A204.1 (cell line): ENCODE data around the gene MVB12B.

Source experiments
- FAIRE-seq: peaks from 2 replicates; lab custom pipeline; 2012; peaks lifted over from hg19 to GRCh38; lab: Jason Lieb, UNC

Gene MVB12B

DNA sequence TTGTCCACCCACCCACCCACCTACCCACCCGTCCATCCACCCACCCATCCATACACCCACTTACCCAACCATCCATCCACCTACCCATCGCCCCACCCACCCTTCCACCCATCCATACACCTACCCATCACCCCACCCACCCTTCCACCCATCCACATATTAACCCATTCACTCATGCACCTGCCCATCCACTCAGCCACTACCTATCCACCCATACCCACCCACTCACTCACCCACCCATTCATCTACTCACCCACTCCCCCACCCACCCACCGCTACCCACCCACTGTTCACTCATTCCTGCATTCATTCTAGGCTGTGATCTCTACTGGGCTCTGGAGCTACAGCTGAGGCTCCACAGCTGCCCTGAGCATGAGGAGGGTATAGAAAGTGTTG is 169.6 kb downstream of the MVB12B start:
- FAIRE-seq: no peak

DNA sequence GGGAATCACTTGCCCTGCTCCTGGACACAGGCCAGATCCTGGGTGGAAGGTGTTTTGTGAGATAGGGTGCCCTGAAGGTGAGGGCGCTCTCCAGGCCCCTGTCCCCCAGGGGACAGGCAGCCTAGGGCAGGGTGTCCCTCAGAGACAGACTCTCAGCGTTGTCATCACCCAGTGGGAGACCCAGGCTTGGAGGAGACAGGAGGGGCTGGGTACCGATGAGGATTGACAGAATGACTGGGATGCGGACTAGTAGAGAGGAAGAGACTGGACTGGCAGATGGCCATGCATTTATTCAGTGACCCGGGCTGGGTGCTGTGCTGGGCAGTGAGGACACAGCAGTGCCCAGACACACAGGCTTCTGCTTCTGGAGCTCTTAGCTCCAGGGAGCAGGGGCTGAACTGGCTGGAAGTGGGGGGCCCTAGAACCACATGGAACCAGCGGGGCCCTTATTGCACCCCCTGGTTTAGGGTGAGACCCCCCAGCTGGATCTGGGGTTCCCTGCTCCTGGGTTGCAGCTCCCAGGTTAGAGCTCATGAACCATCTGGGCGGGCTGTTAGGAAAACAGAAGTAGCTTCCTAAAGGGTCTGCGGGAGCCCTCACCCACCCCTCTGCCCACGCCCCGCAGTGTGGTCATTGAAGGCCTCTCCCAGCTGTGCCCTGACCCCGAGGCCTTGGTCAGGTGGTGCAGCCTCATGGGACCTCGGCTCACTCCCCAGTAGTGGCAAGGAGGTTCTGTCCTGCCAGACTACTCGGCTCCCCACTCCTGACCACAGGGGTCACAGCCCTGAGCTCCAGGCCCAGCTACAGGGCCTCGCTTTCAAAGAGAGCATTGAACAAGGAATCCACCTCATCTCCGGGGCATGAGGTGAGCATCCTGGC is 170.4 kb downstream of the MVB12B start:
- no peak for FAIRE-seq

DNA sequence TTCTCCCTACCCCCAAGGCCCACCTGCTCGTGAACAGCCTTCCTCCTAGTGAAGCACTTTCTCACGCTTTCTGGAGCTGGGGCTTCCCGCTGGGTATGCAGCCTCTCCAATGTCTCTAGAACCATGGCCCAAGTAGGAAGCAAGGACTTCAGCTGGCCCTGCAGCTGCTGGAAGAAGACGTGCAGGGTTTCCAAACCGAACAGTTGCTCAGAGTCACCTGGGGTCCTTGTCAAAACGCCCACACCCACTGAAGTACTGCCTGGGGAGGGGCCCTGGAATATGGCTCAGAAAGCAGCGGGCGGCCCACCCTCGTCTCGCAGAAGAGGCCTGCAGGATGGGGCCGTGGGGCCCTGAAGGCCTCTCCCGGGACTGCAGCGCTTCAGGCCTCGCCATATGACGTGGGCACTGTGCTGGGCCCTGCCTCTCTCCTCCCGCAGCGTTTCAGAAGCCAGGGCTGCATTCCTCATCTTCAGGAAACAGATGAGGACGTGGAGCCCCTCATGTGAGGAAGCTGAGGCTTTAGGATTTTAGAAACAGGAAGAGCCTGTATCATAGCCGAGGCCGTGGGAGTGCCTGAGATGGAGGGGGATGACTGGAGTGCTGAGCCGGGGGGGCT is 171.1 kb downstream of the MVB12B start:
- FAIRE-seq: no peak

DNA sequence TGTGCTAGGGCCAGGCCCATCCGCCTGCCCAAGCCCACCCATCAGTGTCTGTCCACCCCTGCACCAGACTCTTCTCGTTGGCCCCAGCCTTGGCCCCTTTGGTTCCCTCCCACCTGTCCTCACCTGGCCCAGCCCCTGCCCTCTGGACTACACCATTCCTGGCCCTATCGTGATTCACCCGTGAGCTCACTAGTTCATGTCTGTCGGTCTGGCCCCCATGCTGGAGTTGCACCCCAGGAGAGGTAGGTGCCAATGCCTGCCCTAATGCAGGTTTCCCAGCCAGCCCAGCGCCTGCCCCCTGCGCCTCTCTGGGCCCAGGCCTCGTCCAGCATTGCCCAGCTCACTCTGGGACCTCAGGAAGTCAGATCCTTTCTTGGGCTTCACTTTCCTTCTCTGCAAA is 171.7 kb downstream of the MVB12B start:
- FAIRE-seq: no peak

DNA sequence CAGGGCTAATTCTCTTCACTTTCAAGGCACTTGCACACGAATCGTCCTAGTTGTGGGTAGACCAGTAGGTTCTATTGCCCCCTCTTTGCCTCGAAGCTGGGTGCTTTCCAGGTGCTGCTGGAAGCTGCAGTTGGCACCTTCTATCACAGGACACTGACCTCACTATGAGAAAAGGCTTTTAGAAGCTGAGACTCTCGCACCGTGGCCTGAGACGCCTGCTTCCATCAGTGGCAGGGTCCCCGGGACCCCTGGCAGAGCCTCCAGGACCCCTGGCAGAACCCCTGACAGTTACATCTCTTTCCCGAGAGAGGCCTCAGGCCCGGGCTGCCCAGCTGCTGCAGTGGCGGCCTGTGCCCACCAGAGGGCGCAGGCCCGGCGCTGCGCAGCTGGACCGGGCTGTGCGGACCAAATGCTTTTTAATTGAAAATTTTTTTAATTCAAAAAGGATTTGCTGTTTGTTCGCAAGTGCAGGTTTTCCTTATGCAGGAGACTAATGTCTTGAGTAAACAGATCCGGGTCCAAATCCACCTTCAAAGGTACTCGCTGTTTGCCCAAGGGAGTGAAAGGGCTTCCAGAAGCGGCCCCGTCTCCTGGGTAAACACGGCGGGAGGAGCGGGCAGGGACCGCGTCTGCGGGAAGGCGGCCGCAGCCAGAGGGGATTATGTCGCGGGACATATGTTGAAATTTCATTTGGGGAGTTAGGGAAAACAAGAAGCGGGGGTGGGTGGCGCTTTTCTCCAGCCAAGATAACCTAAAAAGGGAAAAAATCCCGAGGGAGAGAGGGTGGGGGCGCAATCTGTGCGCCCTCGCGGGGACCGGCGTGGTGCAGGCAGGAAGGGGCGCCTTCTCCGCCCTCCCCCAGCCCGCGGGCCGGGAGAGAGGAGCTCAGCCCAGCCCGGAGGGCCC is 172.6 kb downstream of the MVB12B start:
- no peak for FAIRE-seq

DNA sequence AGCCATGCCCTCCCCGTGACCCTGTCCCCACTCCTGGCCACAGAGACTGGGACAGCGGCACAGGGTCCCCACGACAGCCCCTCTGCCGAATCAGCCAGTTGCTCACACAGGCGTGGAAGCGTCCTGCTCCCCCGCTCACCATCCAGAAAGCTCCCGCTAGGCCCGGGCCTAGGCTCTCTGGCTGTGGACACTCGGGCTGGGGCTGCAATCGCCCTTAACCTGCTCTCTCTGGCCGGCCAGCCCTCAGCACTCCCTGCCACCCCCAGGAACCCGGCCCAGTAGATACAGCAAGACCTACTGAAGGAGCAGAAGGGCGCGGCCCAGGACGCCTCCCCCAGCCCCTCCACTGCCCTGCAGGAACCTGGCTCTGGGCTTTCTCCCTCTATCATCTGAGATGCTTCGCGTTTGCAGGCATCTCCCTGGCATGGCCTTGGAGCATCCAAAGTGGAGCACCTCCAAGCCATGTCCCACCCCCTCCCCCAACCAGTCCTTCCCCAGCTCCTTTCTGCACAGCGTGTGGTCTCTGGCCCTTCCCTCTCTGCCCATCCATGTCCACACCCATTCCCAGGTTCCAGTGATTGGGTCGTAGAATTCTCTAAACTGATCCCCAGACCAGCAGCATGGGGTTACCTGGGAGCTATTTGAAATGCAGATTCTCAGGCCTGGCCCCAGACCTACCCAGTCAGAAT is 173.4 kb downstream of the MVB12B start:
- FAIRE-seq: no peak

DNA sequence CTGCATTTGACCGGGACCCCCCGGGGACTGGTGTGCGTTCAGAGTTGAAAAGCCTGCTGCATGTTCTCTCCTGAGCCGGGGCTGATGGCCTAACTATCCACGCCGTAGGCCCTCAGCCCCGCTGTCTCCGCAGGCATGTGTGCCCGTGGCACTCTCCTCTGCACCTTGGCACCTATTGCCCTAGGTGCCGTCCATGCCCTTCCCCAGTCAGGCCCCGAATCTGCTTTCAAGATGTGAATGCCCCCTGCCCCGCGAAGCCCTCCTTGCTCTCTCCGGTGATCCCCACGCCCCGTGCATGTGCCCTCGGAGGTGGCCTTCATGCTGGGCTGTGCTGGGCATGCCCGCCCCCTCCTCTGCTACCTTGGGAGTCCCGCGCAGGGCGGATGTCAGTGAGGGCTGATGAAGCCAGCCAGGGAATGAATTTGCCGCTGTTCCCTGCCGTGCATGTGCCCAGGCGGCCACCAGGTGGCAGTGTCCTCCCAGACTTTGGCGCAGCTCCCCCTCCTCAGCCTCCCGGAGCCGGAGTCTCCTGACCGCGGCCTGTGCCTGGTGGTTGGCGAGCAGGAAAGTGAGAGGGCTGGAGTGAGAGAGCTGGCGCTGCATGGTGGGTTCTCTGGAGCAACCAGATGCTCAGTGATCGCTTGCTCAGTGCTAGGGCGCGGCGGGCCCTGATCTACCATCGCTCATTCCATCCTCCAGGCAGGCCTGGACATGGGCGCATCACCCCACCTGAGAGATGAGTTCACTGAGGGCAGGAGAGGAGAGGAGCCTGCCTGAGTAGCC is 174.2 kb downstream of the MVB12B start:
- no peak for FAIRE-seq

DNA sequence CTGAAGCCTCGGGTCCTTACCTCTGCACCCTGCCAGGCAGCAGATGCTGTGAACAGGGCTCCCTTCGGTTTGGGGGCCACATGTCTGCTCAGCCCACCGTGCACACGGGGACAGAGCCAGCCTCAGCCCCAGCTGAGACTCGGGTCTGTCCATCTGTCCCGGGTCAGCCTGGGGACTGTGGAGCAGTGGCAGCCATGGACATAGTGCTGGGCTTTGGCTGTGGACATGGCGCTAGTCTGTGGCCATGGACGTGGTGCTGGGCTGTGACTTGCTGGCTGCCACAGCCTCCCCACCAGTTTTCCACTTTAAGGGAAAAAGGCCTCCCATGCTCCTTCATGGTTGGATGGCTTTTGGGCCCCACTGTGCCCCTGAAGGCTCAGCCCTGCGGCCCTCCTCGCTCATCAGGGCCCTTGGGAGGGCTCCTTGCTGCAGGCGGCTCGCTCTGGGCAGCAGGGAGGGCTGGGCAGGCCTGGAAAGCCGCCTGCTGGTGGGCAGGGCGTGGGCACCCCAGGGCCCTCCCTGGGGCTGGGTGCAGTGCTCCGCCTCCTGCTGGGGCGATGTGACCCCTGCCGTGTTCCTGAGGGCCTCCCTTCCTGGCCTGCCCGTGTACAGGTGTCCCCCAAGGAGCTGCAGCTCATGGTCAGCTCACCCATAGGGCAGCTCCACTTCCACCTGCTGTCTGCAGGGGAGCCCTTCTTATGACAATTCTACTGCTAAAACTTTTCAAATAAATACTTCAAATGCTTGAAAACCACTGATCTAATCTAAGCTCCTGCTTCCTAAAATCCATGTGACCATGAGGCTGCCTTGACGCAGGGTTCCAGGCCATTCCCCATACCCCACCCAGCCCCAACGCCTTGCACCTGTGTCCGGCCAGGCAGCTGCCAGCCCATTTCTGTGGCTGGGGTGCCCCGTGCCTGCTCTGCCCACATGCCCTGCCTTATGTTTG is 175.0 kb downstream of the MVB12B start:
- no peak for FAIRE-seq

DNA sequence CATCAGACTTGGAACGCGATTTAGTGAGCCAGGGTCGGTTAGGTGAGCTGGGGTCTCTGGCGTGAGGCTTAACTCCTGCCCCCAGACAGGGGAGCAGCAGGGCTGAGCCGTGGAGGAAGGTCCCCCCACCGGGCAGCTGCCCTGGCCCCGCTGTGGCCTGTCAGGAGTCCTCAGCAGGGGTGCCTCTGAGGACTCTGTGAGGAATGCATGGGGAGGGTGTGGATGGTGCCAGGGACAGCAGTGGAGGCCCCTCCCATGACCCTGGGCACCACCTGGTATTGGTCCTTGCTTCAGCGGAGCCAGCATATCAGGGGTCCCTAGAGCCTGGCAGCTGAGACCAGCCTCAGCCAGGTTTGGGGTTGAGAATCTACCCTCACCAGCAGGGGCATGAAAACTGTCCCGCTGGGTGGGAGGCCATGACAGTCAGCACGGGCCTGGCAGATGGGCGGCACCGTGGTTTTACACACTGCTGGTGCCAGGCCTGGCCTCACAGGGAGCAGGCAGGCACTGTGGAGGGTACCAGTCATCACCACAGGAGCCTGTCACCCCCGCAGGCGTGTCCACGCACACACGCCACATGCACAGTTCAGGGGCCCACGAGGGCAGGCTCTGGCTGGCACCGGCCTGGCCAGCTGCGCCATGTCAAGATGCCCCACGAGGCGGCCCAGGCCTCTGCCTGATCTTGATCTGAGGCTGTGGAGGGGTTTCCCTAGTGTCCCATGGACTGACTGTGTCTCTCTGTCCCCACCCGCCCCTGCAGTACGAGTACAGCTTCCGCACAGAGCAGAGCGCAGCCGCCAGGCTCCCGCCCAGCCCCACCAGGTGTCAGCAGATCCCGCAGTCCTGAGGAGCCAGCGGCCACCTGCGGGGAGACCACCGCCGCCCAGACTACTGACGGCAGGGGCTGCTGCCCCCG is 176.0 kb downstream of the MVB12B start:
- no peak for FAIRE-seq

DNA sequence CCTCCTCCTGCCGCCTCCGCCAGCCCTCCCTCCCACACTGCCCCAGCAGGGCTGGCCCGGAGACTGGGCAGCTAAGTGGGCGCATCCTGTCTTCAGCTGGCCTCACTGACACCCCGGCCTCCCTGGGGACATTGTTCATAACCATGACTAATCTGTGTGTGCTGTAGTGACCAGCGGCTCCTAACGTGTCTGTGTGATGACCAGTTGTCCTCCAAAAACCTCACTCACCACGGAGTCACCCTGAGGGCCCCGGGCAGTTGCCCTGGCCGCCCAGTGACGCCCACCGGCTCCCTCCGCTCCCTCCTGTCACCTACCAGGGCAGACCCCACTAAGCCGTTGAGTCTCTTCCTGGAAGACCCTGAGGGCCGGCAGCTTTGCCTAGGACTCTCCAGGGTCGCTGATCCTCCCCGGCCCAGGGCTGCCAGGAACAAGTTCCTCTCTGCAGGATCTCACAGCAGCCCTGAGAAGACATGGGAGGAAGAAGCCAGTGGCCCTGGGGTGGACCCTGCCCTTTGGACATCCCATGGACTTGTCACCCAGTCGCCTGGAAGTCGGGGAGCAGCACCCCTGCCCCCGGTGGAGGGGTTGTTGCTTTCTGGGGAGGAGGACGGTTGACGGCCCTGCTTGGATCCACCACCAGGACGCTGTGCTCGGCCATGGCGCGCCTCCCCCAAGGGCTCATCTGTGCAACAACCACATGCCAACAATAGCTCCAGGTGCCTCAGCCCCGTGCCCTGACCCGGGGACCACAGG is 176.9 kb downstream of the MVB12B start:
- FAIRE-seq: no peak

DNA sequence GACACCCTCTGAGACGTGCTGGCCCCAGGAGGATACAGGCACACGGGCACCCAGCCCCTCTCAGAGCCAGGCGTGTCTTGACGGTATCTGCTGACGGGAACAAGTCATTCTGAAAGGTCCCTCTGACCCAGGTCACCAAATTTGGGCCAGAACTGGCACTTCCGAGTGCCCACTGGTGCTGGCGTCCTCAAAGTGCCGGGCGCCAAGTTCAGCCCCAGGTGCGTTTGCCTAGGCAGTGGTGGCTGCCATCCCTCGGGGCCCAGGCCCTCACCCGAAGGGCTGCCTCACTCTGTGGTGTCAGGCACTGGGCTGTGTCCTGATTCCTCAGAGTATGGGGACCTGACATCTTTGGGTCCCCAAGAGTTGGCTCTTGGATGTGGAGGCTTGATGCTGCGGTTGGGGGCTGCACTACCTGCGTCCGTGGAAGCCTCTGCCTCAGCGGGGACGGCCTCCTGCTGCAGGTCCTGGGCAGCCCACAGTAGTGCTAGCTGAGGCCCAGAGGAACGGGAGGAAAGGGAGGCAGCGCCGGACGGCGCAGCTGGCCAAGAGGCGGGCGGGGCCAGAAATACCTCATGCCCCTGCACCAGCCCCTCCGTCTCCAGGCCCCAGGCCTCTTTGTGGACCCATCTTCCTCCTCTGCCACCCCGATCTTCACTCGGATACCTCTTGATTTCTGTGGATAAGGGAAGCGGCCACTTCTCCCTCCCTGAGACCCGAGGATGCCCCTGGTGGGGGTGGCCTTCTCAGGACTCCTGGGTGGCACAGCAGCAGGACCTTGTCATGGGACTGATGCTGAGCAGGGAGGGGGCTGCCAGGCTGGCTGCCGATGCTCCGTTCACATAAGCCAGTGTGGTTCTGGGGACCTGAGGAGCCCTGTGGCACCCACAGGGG is 177.7 kb downstream of the MVB12B start:
- no peak for FAIRE-seq

DNA sequence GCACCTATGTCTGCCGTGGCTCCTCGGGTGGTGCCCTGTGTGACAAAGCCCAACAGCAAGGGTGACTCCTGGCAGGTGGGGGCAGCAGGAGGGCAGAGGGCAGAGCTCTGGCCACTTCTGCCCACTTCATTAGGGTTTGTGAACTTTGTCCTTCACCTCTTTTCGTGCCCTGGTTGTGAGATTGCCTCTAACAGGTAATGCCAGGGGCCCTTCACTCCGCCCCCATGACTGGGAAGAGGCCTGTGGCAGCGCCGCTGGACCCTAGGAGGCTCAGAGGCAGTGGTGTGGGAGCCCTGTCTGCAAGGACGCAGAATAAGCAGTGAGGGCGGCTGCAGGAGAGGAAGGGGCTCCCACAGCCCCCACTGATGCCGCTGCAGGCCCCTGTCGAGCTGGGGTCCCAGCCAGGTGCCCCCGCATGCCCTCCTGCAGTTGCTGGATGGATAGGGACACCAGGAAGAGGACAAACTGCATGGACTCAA is 178.4 kb downstream of the MVB12B start:
- no peak for FAIRE-seq

DNA sequence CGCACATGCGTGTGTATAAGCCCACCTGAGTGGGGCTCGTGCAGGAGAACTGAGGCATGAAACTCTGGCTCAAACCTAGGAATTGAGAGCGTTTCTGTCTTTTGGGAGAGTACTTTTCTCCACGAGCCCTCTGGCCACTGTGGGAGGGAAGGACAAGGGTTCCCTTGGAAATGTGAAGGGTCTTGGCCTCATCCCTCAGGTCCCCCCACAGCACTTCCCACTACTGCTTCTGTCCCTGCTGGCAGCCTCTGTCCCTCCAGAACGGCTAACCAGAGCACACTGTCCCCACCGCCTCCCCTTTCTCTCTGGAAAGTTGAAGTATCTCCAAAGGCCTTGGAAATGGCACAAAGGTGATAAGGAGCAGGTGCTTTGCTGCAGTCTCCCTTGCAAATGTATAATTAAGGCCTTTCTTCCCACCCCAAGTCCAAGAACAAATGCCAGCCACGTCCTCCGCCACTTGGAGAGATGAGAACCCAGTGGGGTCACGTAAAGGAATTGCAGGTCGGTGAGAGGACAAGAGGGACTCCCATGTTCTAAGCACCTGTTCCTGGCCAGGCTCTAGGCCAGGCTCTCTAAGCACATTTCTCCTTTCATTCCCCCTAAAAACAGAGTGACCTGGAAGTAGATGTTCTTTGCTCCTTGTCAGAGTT is 179.2 kb downstream of the MVB12B start:
- FAIRE-seq: no peak

DNA sequence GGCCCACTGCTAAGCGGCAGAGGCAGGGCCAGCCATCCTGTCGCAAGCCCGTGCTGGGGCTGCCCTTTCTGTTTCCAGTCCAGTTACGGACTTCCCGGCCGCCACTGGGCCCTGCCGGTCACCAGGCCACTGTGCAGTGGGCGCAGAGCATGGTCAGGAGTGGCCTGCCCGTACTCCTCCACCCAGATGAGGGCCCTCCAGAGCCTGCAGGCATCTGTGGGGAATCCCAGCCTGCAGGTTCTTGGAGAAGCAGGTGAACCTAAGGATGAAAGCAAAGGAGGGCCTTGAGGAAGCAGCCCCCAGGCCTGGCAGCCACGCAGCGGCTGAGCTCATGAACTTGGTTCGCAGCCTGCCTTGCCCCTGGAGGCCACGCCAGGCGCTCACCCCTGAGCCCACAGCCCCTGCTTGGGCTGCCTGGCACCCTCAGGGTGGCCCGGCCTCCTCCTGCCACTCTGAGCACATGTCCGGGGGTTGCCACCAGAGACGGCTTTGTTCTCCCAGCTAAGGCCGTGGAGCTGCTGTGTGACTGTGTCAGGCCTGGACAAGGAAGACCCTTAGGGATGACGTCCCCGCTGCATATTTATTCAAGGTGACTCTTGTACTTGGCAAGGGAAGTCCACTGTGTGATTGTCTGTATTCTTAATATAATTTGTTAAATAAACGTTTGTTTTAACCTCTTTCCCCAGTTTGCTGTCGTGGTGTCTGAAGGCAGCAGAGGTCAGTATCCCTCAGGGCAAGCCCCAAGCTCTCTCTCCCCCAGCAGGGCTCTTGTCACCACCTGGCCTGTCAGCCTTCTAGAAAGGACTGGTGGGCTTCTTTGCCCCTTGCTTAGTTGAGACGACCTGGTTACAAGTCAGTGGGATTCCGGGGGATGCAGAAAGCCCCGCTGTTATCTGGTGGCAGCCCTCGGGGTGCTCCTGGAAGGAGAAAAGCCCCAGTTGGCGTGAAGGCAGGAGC is 180.0 kb downstream of the MVB12B start:
- no peak for FAIRE-seq

DNA sequence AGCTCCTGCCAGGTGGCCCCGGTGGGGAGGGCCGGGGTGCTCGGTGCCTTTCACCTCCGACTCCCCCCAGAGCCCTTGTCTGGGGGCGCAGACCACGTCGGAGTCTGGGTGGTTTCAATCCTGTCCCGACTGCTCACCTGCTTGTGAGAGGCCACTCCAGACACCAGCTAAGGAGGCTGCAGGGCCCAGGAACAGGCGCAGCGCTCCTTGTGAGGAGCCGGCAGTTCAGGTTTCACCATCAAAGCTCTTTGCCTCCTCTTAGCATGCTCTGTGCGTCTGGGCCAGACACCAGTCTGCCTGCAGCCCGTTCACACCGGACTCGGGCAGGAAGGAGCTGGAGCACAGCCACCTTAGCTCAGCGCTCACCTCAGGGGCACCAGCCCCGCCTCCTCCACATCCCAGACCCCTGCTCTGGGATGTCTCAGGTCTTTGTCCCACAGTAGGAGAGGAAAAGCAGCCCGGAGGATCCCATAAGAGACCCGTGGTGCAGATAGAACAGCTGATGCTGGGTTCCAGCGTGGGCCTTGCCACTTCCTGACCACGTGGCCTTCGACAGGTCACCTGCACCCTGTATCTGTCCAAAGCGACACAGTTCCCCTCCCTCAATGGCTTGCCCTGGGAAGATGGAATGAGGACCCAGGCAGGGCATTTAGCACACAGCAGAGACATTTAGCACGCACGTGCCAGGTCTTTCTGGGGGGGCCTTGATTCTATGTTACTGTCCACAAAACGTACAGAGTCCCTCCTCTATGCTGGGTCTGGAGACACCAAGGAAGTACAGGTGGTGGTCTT is 180.9 kb downstream of the MVB12B start:
- no peak for FAIRE-seq
